Activated naive CD8-positive, alpha-beta T cell treated with anti-CD3 and anti-CD28 coated beads, Interleukin-2, amount 50 U/mL, for 16 hours (primary cell): Measurements from ENCODE around the gene KIRREL3.

Source experiments
- DNase-seq: peaks from one replicate; pipeline ENCODE4 v3.0.0-alpha.2; 2020; ENCODE audit warnings: low read depth, low spot score

Gene KIRREL3

DNA sequence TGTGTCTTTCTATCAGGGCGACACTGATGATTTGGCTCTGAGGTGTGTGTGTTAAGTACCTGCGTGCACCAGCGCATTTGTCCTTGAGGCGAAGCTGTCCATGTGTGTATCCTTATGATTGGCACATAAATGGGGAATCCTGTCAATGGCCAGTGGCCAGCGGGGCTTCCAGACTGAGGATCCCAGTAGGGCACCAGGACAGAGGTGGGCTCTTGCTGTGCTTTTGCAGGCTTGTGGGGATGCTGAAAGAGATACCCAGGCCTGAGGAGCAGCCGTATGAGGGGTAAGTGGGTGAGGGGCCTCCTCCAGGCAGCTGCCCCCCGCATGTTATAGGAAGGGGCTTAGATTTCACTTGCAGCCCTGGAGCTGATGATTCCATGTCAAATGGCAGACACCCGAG lies 488.3 kb downstream of the KIRREL3 start:
- DNase-seq = no peak

GRCh38 chr11:126511475-126512115 lies 489.0 kb downstream of the KIRREL3 start:
- DNase-seq = no peak

GRCh38 chr11:126510621-126511370 lies 489.8 kb downstream of the KIRREL3 start:
- DNase-seq = no peak

- DNase-seq = no peak
These were observed 492.9 kb downstream of the KIRREL3 start for GRCh38 chr11:126507646-126508045.

- no peak for DNase-seq
These were observed 493.8 kb downstream of the KIRREL3 start for GRCh38 chr11:126506789-126507188.

DNA sequence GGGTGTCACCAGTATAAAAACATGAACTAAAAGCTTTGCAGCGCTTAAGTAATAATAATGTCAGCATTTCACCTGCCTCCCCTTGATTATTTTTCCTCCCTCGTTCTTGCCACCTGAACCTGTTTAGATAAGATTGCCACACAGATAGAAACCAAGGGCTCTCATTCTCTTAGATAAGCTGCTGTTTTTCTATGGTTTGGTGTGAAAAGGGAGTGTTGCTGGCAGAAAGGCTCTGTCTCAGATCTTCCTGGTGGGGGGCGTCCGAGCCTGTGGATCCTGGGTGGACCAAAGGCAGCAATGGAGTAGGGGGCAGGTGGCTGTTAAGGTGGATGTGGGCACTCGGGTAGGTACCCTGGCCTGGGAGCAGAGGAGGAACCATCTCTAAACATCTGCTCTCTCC lies 497.6 kb downstream of the KIRREL3 start:
- no peak for DNase-seq

GRCh38 chr11:126502159-126502558 lies 498.4 kb downstream of the KIRREL3 start:
- no peak for DNase-seq

DNA sequence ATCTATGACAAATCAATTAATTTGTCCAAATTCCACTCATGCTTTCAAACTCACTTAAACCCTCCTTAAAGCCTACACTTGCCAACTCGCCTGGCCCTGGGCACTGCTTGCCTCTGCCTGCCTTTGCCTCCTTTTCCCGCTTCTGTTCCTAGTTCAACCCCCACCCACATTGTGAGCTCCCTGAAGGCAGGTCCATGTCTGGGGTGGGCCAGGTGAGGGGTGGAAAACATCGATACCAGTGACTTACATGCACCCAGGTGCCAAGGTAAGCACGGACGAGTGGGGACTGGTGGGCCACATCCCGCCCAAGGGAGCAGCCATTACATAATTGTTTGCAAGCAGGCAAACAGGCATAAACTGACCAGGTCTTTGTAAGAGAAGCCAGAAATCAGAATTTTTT lies 498.9 kb downstream of the KIRREL3 start:
- no peak for DNase-seq

- no peak for DNase-seq
These were observed 499.6 kb downstream of the KIRREL3 start for GRCh38 chr11:126500981-126501380.

GRCh38 chr11:126499131-126499752 lies 501.3 kb downstream of the KIRREL3 start:
- DNase-seq = no peak

GRCh38 chr11:126498281-126498680 lies 502.3 kb downstream of the KIRREL3 start:
- DNase-seq = no peak

GRCh38 chr11:126497581-126498122 lies 502.9 kb downstream of the KIRREL3 start:
- no peak for DNase-seq

DNA sequence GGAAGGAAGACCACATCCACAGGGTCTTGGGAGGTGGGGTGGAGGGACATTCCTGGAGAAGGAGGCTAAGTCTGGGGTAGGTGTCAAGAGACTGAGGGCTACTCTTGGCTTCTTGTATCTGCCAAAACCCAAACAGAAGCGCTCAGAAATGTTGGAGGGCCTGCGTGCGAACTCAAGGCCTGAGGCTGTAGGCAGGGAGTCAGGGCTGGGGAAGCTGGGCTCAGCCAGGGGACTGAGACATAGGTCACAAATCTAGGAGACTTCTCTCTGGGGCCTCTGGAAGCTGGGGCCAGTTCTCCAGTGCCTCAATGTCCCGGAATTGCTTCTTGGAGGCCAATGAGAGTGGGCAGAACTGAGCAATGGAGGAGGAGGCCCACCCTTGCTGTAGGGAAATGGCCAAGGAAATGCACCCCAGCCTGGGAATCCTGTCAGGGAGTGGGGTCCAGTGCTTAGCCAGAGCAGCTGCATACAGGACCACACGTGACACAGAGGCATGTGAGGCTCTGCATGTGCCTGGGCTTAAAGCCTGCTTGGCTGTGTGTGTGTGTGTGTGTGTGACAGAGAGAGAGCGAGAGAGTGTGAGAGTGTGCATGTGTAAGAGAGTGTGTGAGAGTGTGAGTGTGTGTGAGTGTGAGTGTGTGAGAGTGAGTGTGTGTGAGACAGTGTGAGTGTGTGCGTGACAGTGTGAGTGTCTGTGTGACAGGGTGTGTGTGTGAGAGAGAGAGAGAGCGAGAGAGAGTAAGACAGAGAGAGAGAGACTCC lies 503.8 kb downstream of the KIRREL3 start:
- no peak for DNase-seq

- DNase-seq = no peak
These were observed 505.0 kb downstream of the KIRREL3 start for GRCh38 chr11:126495281-126496220.

- no peak for DNase-seq
These were observed 505.7 kb downstream of the KIRREL3 start for GRCh38 chr11:126494831-126495230.

DNA sequence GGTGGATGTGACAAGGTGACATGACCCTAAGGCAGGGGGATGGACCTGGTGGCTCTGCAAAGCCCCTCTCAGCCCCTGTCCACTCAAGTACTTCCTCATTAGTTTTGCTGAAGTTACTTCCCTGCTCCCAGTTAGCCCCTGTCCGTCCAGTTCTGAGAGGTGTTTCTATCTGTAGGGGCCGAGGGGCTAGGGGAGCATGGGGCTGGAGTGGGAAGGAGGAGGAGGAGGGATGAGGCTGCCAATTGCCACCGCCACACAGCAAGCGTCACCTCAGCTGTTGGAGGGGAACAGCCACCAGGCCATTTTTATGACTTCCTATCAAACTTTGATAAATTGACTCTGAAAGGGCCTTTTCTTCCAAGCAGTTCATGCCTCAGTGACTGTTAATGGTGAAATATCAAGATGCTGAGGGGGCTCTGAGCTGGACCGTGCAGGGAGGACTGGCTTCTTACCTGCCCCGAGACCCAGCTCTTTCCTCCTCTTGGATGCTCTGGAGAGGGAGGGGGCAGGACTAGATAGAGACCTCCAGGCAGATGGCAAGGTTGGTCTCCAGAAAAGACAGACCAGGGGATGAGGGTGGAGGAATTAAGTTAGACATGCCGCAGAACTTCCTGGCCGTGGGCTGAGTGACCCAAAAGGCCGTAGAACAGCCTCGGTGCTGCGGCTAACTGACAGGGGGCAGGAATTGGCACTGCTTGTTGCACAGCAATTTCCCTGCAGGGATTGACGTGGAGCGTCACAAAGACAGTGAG lies 508.1 kb downstream of the KIRREL3 start:
- no peak for DNase-seq

GRCh38 chr11:126491092-126491491 lies 509.5 kb downstream of the KIRREL3 start:
- DNase-seq = no peak

DNA sequence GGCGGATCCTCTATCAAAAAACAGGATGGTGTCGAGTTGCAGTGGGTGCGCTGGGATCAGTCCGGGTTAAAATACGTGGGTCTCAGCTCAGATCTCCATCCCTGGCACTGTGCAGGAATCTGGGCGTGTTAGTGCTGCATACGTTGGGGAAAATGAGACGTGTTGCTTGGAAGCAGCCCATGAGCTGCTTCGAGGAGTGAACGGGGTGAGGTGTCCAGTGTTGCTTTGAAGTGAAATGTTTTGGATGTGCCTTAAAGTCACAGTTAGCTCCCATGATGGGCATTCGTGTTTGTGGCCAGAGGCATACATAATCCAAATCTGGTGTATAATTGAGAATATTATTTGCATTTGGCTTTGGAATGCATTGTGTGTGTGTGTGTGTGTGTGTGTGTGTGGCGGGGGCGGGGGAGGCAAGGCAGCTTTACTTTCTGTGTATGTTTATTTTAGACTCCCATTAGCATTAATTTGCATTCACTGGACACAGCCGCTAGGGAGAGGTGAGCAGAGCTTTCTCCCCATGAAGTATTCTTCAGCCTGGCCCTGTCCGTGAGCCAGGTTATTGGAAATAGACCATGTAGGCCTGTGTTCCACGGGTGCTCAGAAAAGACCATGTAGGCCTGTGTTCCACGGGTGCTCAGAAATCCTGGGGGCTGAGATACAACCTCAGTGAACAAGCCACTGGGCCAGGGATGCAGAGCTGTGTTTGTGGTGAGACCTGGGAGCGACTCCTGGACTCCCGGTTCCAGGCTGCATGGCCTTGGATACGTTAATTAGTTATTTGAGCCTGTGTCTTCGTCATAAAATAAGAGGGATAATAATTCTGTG lies 510.5 kb downstream of the KIRREL3 start:
- no peak for DNase-seq
